ENCODE measurements around the gene TM4SF4.

The TM4SF4 gene

DNA sequence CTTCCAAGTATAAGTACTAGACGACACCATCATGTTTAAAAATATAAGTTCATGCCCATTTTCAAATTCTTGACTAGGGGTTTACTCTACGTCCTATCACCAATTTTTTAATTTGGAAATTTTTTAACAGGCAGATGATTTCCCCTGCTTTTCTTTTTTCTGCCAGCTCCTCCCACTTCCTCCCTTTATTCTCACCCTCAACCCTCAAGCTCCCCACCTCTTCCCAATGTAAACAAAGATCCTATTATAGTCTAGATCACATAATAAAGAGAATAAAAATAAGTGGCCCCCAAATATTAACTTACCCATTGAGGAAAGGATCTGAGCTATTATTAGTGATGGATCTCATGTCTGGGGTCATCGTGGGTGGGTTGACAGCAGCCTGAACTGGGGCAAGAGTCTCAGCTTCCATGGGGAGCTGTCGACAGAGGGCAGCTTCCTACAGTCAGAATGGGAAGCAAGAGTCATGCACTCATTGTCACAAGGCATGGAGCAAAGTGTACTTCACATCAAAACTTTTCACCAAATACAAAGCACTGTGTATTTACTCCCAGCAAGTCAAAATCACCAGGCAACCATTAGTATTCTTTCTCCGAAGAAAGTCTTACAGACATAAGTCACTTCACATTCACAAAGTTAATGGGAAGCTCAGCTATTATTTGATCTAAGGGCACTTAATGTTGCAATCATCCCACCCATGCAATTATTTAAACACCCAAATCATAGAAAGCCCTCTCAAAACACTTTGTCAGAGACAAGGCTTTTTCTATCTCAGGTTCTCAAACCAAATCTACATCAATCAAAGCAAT, 53.2 kb downstream of the TM4SF4 start:
- H3K4me3 ChIP-seq (ENCODE audit: low read depth in 1 of 2, low read length in 2 of 2): no peak overlapping the region
- no peaks in the 10 kb centered on the region for H3K36me3 ChIP-seq (ENCODE audit: control insufficient read depth in 1 of 2, insufficient read depth in 2 of 2, low read length in 2 of 2)
- peaks cover 0 to 2% of the 10 kb centered on the region in 2 donors for H3K4me1 ChIP-seq (ENCODE audit: control insufficient read depth in 1 of 2, insufficient read depth in 2 of 2, low read length in 2 of 2)
- H3K9ac ChIP-seq (ENCODE audit: low read depth in 1 of 2, low read length in 2 of 2): no peak overlapping the region
- no peaks in the 10 kb centered on the region for H3K9me3 ChIP-seq (ENCODE audit: control insufficient read depth in 1 of 2, low read length in 2 of 2)
- H3K27me3 ChIP-seq (ENCODE audit: control insufficient read depth in 1 of 2, insufficient read depth in 2 of 2, low read length in 2 of 2): no peaks in the 10 kb centered on the region
- H3K27ac ChIP-seq (ENCODE audit: low read depth, low read length): peak overlapping the region; percentile 54

DNA sequence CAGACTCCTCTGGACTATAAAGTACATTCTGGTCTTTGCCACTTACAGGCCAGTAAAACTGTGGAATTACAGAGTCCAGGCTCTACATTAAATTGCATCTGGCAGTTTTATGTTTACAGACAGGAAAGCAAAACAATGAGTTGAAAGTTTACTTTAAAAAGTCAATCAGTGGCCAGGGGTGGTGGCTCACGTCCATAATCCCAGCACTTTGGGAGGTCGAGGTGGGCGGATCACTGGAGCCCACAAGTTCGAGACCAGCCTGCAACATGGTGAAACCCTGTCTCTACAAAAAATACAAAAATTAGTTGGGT, 53.8 kb downstream of the TM4SF4 start:
- Histone ChIP-seq H3K27me3 (ENCODE audit: control insufficient read depth in 1 of 2, insufficient read depth in 2 of 2, low read length in 2 of 2) (no peaks in the 10 kb centered on the region), H3K4me3 (ENCODE audit: low read depth in 1 of 2, low read length in 2 of 2) (no peak overlapping the region), H3K27ac (ENCODE audit: low read depth, low read length) (peak overlapping the region; percentile 54), H3K4me1 (ENCODE audit: control insufficient read depth in 1 of 2, insufficient read depth in 2 of 2, low read length in 2 of 2) (peaks cover 0 to 4% of the 10 kb centered on the region in 2 donors), H3K36me3 (ENCODE audit: control insufficient read depth in 1 of 2, insufficient read depth in 2 of 2, low read length in 2 of 2) (no peaks in the 10 kb centered on the region), H3K9me3 (ENCODE audit: control insufficient read depth in 1 of 2, low read length in 2 of 2) (no peaks in the 10 kb centered on the region), H3K9ac (ENCODE audit: low read depth in 1 of 2, low read length in 2 of 2) (no peak overlapping the region)

DNA sequence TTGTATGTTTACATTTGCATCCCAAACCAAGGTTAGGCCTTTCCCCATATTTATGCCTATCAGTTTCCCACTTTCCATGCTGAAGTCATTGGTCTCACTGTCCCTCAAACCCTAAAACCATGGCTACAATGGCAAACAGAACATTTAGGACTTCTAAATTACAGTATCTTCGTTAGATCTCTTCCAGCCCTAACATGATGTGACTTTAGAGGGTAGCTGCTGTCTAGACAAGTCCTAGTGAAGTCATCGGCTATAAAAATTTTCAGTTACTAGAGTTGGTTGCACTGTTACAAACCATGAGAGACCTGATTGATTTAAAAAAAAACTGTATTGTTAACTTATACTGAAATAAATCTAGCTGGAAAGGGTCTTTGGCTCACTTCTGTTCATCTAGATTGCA, 54.6 kb downstream of the TM4SF4 start:
- H3K27ac ChIP-seq (ENCODE audit: low read depth, low read length): no peak overlapping the region
- peaks cover 0 to 4% of the 10 kb centered on the region in 2 donors for H3K4me1 ChIP-seq (ENCODE audit: control insufficient read depth in 1 of 2, insufficient read depth in 2 of 2, low read length in 2 of 2)
- no peak overlapping the region for H3K9ac ChIP-seq (ENCODE audit: low read depth in 1 of 2, low read length in 2 of 2)
- no peaks in the 10 kb centered on the region for H3K9me3 ChIP-seq (ENCODE audit: control insufficient read depth in 1 of 2, low read length in 2 of 2)
- no peaks in the 10 kb centered on the region for H3K36me3 ChIP-seq (ENCODE audit: control insufficient read depth in 1 of 2, insufficient read depth in 2 of 2, low read length in 2 of 2)
- no peaks in the 10 kb centered on the region for H3K27me3 ChIP-seq (ENCODE audit: control insufficient read depth in 1 of 2, insufficient read depth in 2 of 2, low read length in 2 of 2)
- H3K4me3 ChIP-seq (ENCODE audit: low read depth in 1 of 2, low read length in 2 of 2): no peak overlapping the region

DNA sequence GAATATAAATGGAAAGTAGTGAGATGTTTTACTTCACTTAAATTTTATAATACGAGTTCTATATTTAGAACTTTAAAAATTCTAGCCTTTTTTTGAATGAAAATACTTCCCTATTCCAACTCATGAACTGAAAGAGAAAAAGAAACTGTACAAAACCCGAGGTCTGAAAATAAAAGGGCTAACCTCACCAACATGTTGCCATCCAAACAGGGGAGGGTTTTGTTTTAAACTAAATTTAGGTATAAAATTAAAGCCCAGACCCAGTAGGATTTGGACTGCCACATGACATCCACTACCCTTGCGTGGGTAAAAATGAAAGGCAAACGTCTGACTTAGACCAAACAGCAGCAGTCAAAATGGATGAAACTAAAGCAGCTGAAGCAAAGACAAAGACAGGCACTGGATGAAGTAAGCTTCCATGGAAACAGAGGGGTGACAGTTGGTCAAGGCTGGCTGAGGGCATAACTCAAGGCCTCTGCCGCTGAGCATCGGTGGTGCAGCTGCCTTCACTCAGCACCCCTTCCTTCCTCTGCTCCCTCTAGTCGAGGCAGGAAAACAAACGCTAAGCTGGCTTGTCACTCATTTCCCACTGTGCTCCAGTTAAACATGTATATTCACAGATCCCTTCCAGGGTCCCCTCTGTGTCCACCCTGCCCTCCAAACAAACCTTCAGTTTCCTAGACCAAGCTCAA, 58.1 kb downstream of the TM4SF4 start:
- no peaks in the 10 kb centered on the region for H3K36me3 ChIP-seq (ENCODE audit: control insufficient read depth in 1 of 2, insufficient read depth in 2 of 2, low read length in 2 of 2)
- H3K4me3 ChIP-seq (ENCODE audit: low read depth in 1 of 2, low read length in 2 of 2): peak overlapping the region in 1 of 2 donors; percentile 13
- H3K9me3 ChIP-seq (ENCODE audit: control insufficient read depth in 1 of 2, low read length in 2 of 2): no peaks in the 10 kb centered on the region
- no peak overlapping the region for H3K27ac ChIP-seq (ENCODE audit: low read depth, low read length)
- no peak overlapping the region for H3K9ac ChIP-seq (ENCODE audit: low read depth in 1 of 2, low read length in 2 of 2)
- no peaks in the 10 kb centered on the region for H3K27me3 ChIP-seq (ENCODE audit: control insufficient read depth in 1 of 2, insufficient read depth in 2 of 2, low read length in 2 of 2)
- peaks cover 0 to 4% of the 10 kb centered on the region in 2 donors for H3K4me1 ChIP-seq (ENCODE audit: control insufficient read depth in 1 of 2, insufficient read depth in 2 of 2, low read length in 2 of 2)

DNA sequence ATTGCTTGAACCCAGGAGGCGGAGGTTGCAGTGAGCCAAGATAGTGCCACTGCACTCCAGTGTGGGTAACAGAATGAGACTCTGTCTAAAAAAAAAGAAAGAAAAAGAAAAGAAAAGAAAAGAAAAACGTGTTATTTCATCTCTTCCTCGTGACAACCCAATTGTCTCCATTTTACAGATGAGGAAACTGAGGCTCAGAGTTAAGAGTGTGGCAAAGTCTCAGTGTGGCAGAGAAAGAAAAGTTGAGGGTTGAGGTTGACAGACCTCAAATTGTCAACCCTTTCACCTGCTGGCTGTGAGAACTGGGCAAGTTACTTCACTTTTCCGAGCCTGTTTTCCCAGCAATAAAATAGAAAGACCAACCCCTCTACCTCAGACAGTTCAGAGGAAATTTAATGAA, 59.6 kb downstream of the TM4SF4 start:
- Histone ChIP-seq H3K9ac (ENCODE audit: low read depth in 1 of 2, low read length in 2 of 2) (no peak overlapping the region), H3K4me3 (ENCODE audit: low read depth in 1 of 2, low read length in 2 of 2) (no peak overlapping the region), H3K27ac (ENCODE audit: low read depth, low read length) (no peak overlapping the region), H3K4me1 (ENCODE audit: control insufficient read depth in 1 of 2, insufficient read depth in 2 of 2, low read length in 2 of 2) (peaks cover 0 to 4% of the 10 kb centered on the region in 2 donors), H3K36me3 (ENCODE audit: control insufficient read depth in 1 of 2, insufficient read depth in 2 of 2, low read length in 2 of 2) (no peaks in the 10 kb centered on the region), H3K9me3 (ENCODE audit: control insufficient read depth in 1 of 2, low read length in 2 of 2) (no peaks in the 10 kb centered on the region), H3K27me3 (ENCODE audit: control insufficient read depth in 1 of 2, insufficient read depth in 2 of 2, low read length in 2 of 2) (no peaks in the 10 kb centered on the region)

DNA sequence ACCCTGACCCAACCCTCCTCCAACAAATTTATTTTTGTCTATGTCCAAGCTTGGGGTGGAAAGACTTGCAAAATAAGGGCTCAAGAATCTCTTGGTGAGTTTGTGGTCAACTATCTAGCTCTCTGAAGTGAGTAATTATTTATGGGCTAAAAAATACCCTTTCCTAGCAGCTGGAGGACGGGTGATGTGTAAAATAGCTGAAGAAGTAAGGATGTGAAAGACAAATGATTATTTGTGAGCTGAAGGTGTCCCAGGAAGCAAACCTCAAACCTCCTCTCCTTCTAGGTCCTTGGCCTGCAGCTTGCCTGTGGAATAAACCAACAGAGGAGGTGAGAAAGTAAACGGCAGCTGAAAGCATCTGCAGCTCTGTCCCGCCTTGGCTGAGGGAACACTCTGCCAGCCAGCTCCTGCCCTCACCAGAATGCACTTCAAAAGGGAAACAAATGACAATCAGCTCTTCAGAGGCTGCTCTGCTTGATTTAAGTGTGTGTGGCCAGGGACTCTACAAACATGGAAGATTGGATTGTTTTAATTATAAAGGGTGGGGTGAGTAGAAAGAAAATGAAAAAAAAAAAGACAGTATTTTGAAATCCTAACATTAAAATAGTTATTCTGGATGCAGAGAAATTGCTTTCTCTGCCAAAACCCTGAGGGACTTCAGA, 60.3 kb downstream of the TM4SF4 start:
- Histone ChIP-seq H3K27me3 (ENCODE audit: control insufficient read depth in 1 of 2, insufficient read depth in 2 of 2, low read length in 2 of 2) (no peaks in the 10 kb centered on the region), H3K4me1 (ENCODE audit: control insufficient read depth in 1 of 2, insufficient read depth in 2 of 2, low read length in 2 of 2) (peaks cover 0 to 4% of the 10 kb centered on the region in 2 donors), H3K36me3 (ENCODE audit: control insufficient read depth in 1 of 2, insufficient read depth in 2 of 2, low read length in 2 of 2) (no peaks in the 10 kb centered on the region), H3K4me3 (ENCODE audit: low read depth in 1 of 2, low read length in 2 of 2) (no peak overlapping the region), H3K9ac (ENCODE audit: low read depth in 1 of 2, low read length in 2 of 2) (no peak overlapping the region), H3K9me3 (ENCODE audit: control insufficient read depth in 1 of 2, low read length in 2 of 2) (no peaks in the 10 kb centered on the region), H3K27ac (ENCODE audit: low read depth, low read length) (no peak overlapping the region)

DNA sequence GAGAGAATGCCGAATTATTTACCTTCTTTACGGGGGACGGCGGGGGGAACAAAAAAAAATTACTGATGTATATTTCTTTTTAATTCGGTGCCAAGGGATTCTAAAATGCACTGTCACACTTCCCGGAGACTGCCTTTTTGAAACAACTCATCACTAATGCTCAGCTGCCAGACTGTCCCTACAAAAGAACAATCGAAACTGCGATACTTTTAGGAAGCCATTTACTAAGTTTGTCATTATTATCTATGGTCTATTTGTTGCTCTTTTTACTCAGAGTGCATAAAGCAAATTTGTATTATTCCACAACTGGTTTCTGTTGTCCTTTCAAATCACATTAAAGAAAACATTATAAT, 60.8 kb downstream of the TM4SF4 start:
- Histone ChIP-seq H3K27ac (ENCODE audit: low read depth, low read length) (no peak overlapping the region), H3K9me3 (ENCODE audit: control insufficient read depth in 1 of 2, low read length in 2 of 2) (no peaks in the 10 kb centered on the region), H3K9ac (ENCODE audit: low read depth in 1 of 2, low read length in 2 of 2) (no peak overlapping the region), H3K36me3 (ENCODE audit: control insufficient read depth in 1 of 2, insufficient read depth in 2 of 2, low read length in 2 of 2) (no peaks in the 10 kb centered on the region), H3K27me3 (ENCODE audit: control insufficient read depth in 1 of 2, insufficient read depth in 2 of 2, low read length in 2 of 2) (no peaks in the 10 kb centered on the region), H3K4me1 (ENCODE audit: control insufficient read depth in 1 of 2, insufficient read depth in 2 of 2, low read length in 2 of 2) (peaks cover 0 to 4% of the 10 kb centered on the region in 2 donors), H3K4me3 (ENCODE audit: low read depth in 1 of 2, low read length in 2 of 2) (no peak overlapping the region)

DNA sequence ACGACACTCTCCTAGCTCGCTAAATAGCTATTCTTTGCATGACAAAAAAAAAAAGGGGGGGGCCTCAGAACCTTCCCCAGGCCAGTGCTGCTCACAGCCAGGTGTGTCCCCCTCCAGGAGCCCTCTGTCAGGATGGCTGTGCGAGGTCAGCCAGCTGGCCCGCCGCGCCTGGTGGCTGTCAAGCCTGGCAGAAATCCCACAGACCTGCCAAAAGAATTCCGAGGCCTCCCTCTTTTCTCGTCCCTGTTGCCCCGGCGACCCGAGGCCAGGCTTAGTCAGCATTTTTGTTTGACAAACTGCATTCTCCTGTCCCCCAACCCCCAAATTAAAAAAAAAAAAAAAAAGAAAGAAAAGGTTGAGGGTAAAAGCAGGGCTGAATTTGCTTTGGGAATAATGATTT, 61.9 kb downstream of the TM4SF4 start:
- no peak overlapping the region for H3K4me3 ChIP-seq (ENCODE audit: low read depth in 1 of 2, low read length in 2 of 2)
- H3K4me1 ChIP-seq (ENCODE audit: control insufficient read depth in 1 of 2, insufficient read depth in 2 of 2, low read length in 2 of 2): peaks cover 0 to 4% of the 10 kb centered on the region in 2 donors
- no peaks in the 10 kb centered on the region for H3K9me3 ChIP-seq (ENCODE audit: control insufficient read depth in 1 of 2, low read length in 2 of 2)
- H3K27ac ChIP-seq (ENCODE audit: low read depth, low read length): no peak overlapping the region
- no peaks in the 10 kb centered on the region for H3K36me3 ChIP-seq (ENCODE audit: control insufficient read depth in 1 of 2, insufficient read depth in 2 of 2, low read length in 2 of 2)
- no peak overlapping the region for H3K9ac ChIP-seq (ENCODE audit: low read depth in 1 of 2, low read length in 2 of 2)
- H3K27me3 ChIP-seq (ENCODE audit: control insufficient read depth in 1 of 2, insufficient read depth in 2 of 2, low read length in 2 of 2): no peaks in the 10 kb centered on the region

DNA sequence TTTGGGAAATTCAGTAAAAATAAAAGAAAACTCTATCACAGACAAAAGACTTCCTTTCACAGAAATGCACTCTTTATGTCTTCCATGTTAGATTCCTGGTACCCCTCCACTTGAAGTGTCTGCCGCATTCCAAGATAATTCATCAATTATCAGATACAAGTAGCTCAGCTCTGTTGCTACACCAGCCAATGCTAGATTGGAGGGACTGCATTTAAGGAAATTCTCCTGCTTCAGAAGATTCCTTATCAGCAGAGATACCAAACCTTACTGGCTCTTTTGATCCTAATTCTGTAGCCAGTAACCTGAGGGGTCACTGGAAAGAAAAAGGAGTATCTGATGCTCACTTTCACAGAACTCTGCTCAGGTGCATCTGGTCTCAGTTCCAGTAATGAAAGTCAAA, 63.9 kb downstream of the TM4SF4 start:
- Histone ChIP-seq H3K9ac (ENCODE audit: low read depth in 1 of 2, low read length in 2 of 2) (no peak overlapping the region), H3K9me3 (ENCODE audit: control insufficient read depth in 1 of 2, low read length in 2 of 2) (no peaks in the 10 kb centered on the region), H3K27me3 (ENCODE audit: control insufficient read depth in 1 of 2, insufficient read depth in 2 of 2, low read length in 2 of 2) (no peaks in the 10 kb centered on the region), H3K36me3 (ENCODE audit: control insufficient read depth in 1 of 2, insufficient read depth in 2 of 2, low read length in 2 of 2) (no peaks in the 10 kb centered on the region), H3K4me1 (ENCODE audit: control insufficient read depth in 1 of 2, insufficient read depth in 2 of 2, low read length in 2 of 2) (no peaks in the 10 kb centered on the region), H3K27ac (ENCODE audit: low read depth, low read length) (no peak overlapping the region), H3K4me3 (ENCODE audit: low read depth in 1 of 2, low read length in 2 of 2) (no peak overlapping the region)

DNA sequence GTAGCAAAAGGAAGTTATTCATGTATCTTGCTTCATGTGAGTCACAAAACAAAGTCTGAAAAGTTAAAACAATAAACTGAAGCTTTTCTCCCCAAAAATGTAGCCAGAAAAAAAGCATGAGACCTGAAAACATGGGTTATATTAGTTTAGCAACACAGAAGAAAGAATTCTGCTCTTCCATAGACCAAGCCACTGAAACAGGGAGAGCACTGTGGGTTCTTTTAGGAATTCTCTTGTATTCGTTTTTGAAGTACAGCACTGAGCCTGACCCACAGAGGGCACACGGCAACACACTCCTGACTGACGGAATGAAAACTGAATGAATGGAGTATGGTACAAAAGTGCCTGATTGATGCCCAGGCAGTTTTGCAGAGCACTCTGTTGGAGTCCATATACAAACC, 66.6 kb downstream of the TM4SF4 start:
- H3K9ac ChIP-seq (ENCODE audit: low read depth in 1 of 2, low read length in 2 of 2): no peak overlapping the region
- H3K27ac ChIP-seq (ENCODE audit: low read depth, low read length): no peak overlapping the region
- H3K4me1 ChIP-seq (ENCODE audit: control insufficient read depth in 1 of 2, insufficient read depth in 2 of 2, low read length in 2 of 2): no peaks in the 10 kb centered on the region
- no peaks in the 10 kb centered on the region for H3K36me3 ChIP-seq (ENCODE audit: control insufficient read depth in 1 of 2, insufficient read depth in 2 of 2, low read length in 2 of 2)
- H3K9me3 ChIP-seq (ENCODE audit: control insufficient read depth in 1 of 2, low read length in 2 of 2): no peaks in the 10 kb centered on the region
- no peak overlapping the region for H3K4me3 ChIP-seq (ENCODE audit: low read depth in 1 of 2, low read length in 2 of 2)
- no peaks in the 10 kb centered on the region for H3K27me3 ChIP-seq (ENCODE audit: control insufficient read depth in 1 of 2, insufficient read depth in 2 of 2, low read length in 2 of 2)
